NCI-H748 (cell line): Measurements from ENCODE around the gene SLC16A1.
"Not testable (repeated sequence)": the region's sequence is repeated elsewhere in the genome, so short reads cannot be mapped to it uniquely, and the experiment has no call there.

Experiments
- DNase-seq: peaks from one replicate; lab custom pipeline; 2025; ENCODE audit not compliant: unreplicated experiment; lab: John Stamatoyannopoulos, UW

SLC16A1 gene

GRCh38 chr1:112926858-112927257 is 29.1 kb downstream of the SLC16A1 start:
- no peak for DNase-seq

- DNase-seq, result no peak
These were observed 31.0 kb downstream of the SLC16A1 start for GRCh38 chr1:112925015-112925414.

GRCh38 chr1:112923959-112924349 is 32.0 kb downstream of the SLC16A1 start:
- DNase-seq, result no peak

- no peak for DNase-seq
These were observed 32.6 kb downstream of the SLC16A1 start for GRCh38 chr1:112923234-112923958.

- DNase-seq, result no peak
These were observed 44.3 kb downstream of the SLC16A1 start for GRCh38 chr1:112911506-112912220.

- no peak for DNase-seq
These were observed 46.1 kb downstream of the SLC16A1 start for GRCh38 chr1:112909847-112910246.

- no peak for DNase-seq
These were observed 49.8 kb downstream of the SLC16A1 start for GRCh38 chr1:112906150-112906698.

GRCh38 chr1:112905395-112906149 is 50.4 kb downstream of the SLC16A1 start:
- no peak for DNase-seq

GRCh38 chr1:112904831-112905261 is 51.1 kb downstream of the SLC16A1 start:
- DNase-seq, result no peak

GRCh38 chr1:112904071-112904830 is 51.7 kb downstream of the SLC16A1 start:
- DNase-seq, result no peak

- DNase-seq, result no peak
These were observed 53.8 kb downstream of the SLC16A1 start for GRCh38 chr1:112902221-112902620.

- no peak for DNase-seq
These were observed 54.6 kb downstream of the SLC16A1 start for GRCh38 chr1:112901387-112901786.

- DNase-seq, result no peak
These were observed 59.2 kb downstream of the SLC16A1 start for GRCh38 chr1:112896783-112897182.

- DNase-seq, result no peak
These were observed 61.4 kb downstream of the SLC16A1 start for GRCh38 chr1:112894561-112895011.

- no peak for DNase-seq
These were observed 62.0 kb downstream of the SLC16A1 start for GRCh38 chr1:112894010-112894292.

GRCh38 chr1:112893288-112894009 is 62.5 kb downstream of the SLC16A1 start:
- no peak for DNase-seq

- DNase-seq, result not testable (repeated sequence)
These were observed 66.1 kb downstream of the SLC16A1 start for GRCh38 chr1:112889906-112890305.

GRCh38 chr1:112889052-112889768 is 66.8 kb downstream of the SLC16A1 start:
- DNase-seq, result no peak

GRCh38 chr1:112888630-112889029 is 67.4 kb downstream of the SLC16A1 start:
- no peak for DNase-seq
